ENCODE data around the gene CMBL.

The CMBL gene

GRCh38 chr5:10338686-10339057, 31.0 kb upstream of the CMBL start:
- TF ChIP-seq YY1 (IDR thresholded peaks at IDR 0.05; ENCODE audit: low read depth): no peak
- TF ChIP-seq EGR1 (IDR thresholded peaks at IDR 0.05): no peak
- TF ChIP-seq TCF12 (IDR thresholded peaks at IDR 0.05; ENCODE audit: low read depth): no peak
- TF ChIP-seq TAF1 (IDR thresholded peaks at IDR 0.05; ENCODE audit: low read depth): no peak
- no peak for TF ChIP-seq FOXM1 (IDR thresholded peaks at IDR 0.05; ENCODE audit: borderline replicate concordance, low read depth)

GRCh38 chr5:10337986-10338385, 30.3 kb upstream of the CMBL start:
- no peak for TF ChIP-seq RAD21 (IDR thresholded peaks at IDR 0.05; ENCODE audit: low read depth)

- TF ChIP-seq USF1 (IDR thresholded peaks at IDR 0.05): no peak
- no peak for TF ChIP-seq TEAD4 (IDR thresholded peaks at IDR 0.05)
- no peak for TF ChIP-seq MAX (IDR thresholded peaks at IDR 0.05)
- TF ChIP-seq YY1 (IDR thresholded peaks at IDR 0.05; ENCODE audit: low read depth): no peak
- TF ChIP-seq CEBPB (IDR thresholded peaks at IDR 0.05): no peak
- TF ChIP-seq NFIC (IDR thresholded peaks at IDR 0.05): no peak
- no peak for TF ChIP-seq TCF12 (IDR thresholded peaks at IDR 0.05; ENCODE audit: low read depth)
- no peak for TF ChIP-seq EP300 (IDR thresholded peaks at IDR 0.05; ENCODE audit: borderline replicate concordance)
- TF ChIP-seq REST (IDR thresholded peaks at IDR 0.05; ENCODE audit: low read depth): no peak
- TF ChIP-seq FOXM1 (IDR thresholded peaks at IDR 0.05; ENCODE audit: borderline replicate concordance, low read depth): no peak
- no peak for TF ChIP-seq RAD21 (IDR thresholded peaks at IDR 0.05; ENCODE audit: low read depth)
- TF ChIP-seq ZBTB7A (IDR thresholded peaks at IDR 0.05; ENCODE audit: low read depth): no peak
- TF ChIP-seq EGR1 (IDR thresholded peaks at IDR 0.05): no peak
Observed at GRCh38 chr5:10337107-10337506, 29.4 kb upstream of the CMBL start.

GRCh38 chr5:10335711-10336470, 28.2 kb upstream of the CMBL start:
- TF ChIP-seq MAX (IDR thresholded peaks at IDR 0.05) (no peak), USF1 (IDR thresholded peaks at IDR 0.05) (no peak), RAD21 (IDR thresholded peaks at IDR 0.05; ENCODE audit: low read depth) (no peak), CEBPB (IDR thresholded peaks at IDR 0.05) (no peak), TCF12 (IDR thresholded peaks at IDR 0.05; ENCODE audit: low read depth) (no peak), TEAD4 (IDR thresholded peaks at IDR 0.05) (no peak), ZBTB7A (IDR thresholded peaks at IDR 0.05; ENCODE audit: low read depth) (no peak), YY1 (IDR thresholded peaks at IDR 0.05; ENCODE audit: low read depth) (no peak), EGR1 (IDR thresholded peaks at IDR 0.05) (no peak), EP300 (IDR thresholded peaks at IDR 0.05; ENCODE audit: borderline replicate concordance) (no peak), CREB1 (IDR thresholded peaks at IDR 0.05; ENCODE audit: low read depth) (no peak), FOXM1 (IDR thresholded peaks at IDR 0.05; ENCODE audit: borderline replicate concordance, low read depth) (no peak), NFIC (IDR thresholded peaks at IDR 0.05) (no peak), REST (IDR thresholded peaks at IDR 0.05; ENCODE audit: low read depth) (no peak), TAF1 (IDR thresholded peaks at IDR 0.05; ENCODE audit: low read depth) (no peak)

GRCh38 chr5:10334831-10335230, 27.1 kb upstream of the CMBL start:
- TF ChIP-seq EP300 (IDR thresholded peaks at IDR 0.05; ENCODE audit: borderline replicate concordance) (no peak), TCF12 (IDR thresholded peaks at IDR 0.05; ENCODE audit: low read depth) (no peak), CEBPB (IDR thresholded peaks at IDR 0.05) (no peak), CREB1 (IDR thresholded peaks at IDR 0.05; ENCODE audit: low read depth) (no peak), FOXM1 (IDR thresholded peaks at IDR 0.05; ENCODE audit: borderline replicate concordance, low read depth) (no peak), TEAD4 (IDR thresholded peaks at IDR 0.05) (no peak), MAX (IDR thresholded peaks at IDR 0.05) (no peak), USF1 (IDR thresholded peaks at IDR 0.05) (no peak), YY1 (IDR thresholded peaks at IDR 0.05; ENCODE audit: low read depth) (no peak)
